HepG2 (cell line): ENCODE data around the gene ZBTB7C. TPM values are rescaled to one million over a fixed set of nuclear protein-coding genes. Genes with fewer than 3 reads are reported as not detected.
A peak's percentile ranks its signal among the peaks of the same experiment; 100 is the strongest.

Source experiments
- CBFB ChIP-seq: sonication (generic); formaldehyde crosslinking; IDR thresholded peaks from 2 replicates; pipeline ENCODE4 v1.4.0; 2020; ENCODE audit warnings: missing genetic modification reagents
- CEBPZ ChIP-seq: IDR thresholded peaks from 2 replicates; pipeline ENCODE4 v1.6.1; 2012; ENCODE audit warnings: low read length, improper control_type of control experiment
- FOXK2 ChIP-seq: fragments of 450-650 bp; IDR thresholded peaks from 2 replicates; pipeline ENCODE4 v1.6.1; 2016
- HDAC1 ChIP-seq: sonication (generic); formaldehyde crosslinking; IDR thresholded peaks from 2 replicates; pipeline ENCODE4 v1.5.1; 2020; ENCODE audit warnings: mild to moderate bottlenecking, missing genetic modification reagents
- KDM2A ChIP-seq: sonication (generic); formaldehyde crosslinking; IDR thresholded peaks from 2 replicates; pipeline ENCODE4 v1.4.0; 2020; ENCODE audit warnings: low read depth, missing genetic modification reagents, borderline replicate concordance
- KLF16 ChIP-seq, 2 experiments: sonication (generic) in 1 of 2; formaldehyde crosslinking in 1 of 2; IDR thresholded peaks; 2 replicates each; pipeline versions ENCODE4 v1.6.1 to v1.8.0; 2016 to 2023; ENCODE audit warnings: missing genetic modification reagents in 2 of 2, missing compliant biosample characterization in 1 of 2
- KMT2A ChIP-seq: sonication (generic); formaldehyde crosslinking; IDR thresholded peaks from 2 replicates; pipeline ENCODE4 v1.4.0; 2020; ENCODE audit warnings: missing genetic modification reagents
- MIER2 ChIP-seq: IDR thresholded peaks from 2 replicates; pipeline ENCODE4 v1.6.1; 2016; ENCODE audit warnings: missing biosample characterization, missing genetic modification reagents
- TBX3 ChIP-seq: fragments of 450-650 bp; IDR thresholded peaks from 2 replicates; pipeline ENCODE4 v1.6.1; 2017; ENCODE audit warnings: antibody characterized with exemption, mild to moderate bottlenecking, inconsistent platforms, borderline replicate concordance
- TCF12 ChIP-seq, 2 experiments: fragments of 450-650 bp in 1 of 2; sonication (generic) in 1 of 2; formaldehyde crosslinking in 1 of 2; IDR thresholded peaks; 2 replicates each; pipeline versions ENCODE4 v1.6.1 to v1.8.0; 2017 to 2022; ENCODE audit warnings: antibody characterized with exemption in 1 of 2, mild to moderate bottlenecking in 1 of 2, missing genetic modification reagents in 1 of 2, moderate library complexity in 1 of 2
- TEAD3 ChIP-seq: optimal IDR thresholded peaks from 2 replicates; pipeline ENCODE3; 2016; ENCODE audit warnings: borderline replicate concordance
- TP53 ChIP-seq: sonication (generic); formaldehyde crosslinking; conservative IDR thresholded peaks from 2 replicates; pipeline ENCODE4 v1.4.0; 2020; ENCODE audit warnings: missing genetic modification reagents
- ZBTB1 ChIP-seq: sonication (generic); formaldehyde crosslinking; IDR thresholded peaks from 2 replicates; pipeline ENCODE4 v1.4.0; 2020; ENCODE audit warnings: missing genetic modification reagents, borderline replicate concordance
- ZNF263 ChIP-seq: sonication (generic); formaldehyde crosslinking; IDR thresholded peaks from 2 replicates; pipeline ENCODE4 v1.4.0; 2020; ENCODE audit warnings: missing genetic modification reagents
- ZNF317 ChIP-seq: sonication (generic); formaldehyde crosslinking; IDR thresholded peaks from 2 replicates; pipeline ENCODE4 v1.5.0; 2020; ENCODE audit warnings: mild to moderate bottlenecking, missing genetic modification reagents
- ZNF33A ChIP-seq: sonication (generic); formaldehyde crosslinking; IDR thresholded peaks from 2 replicates; pipeline ENCODE4 v1.5.1; 2020; ENCODE audit warnings: missing genetic modification reagents, mild to moderate bottlenecking, moderate library complexity, borderline replicate concordance
- polyA plus RNA-seq, 8 experiments: library from polyadenylated mRNA; depleted of rRNA in 3 of 8; stranded (reverse) in 7 of 8; unstranded in 1 of 8; fragments of >200 nt; fragmentation: Illumina TruSeq in 4 of 8; extraction: Trizol in 4 of 8; gene quantifications; 2 replicates each; pipeline versions ENCODE4 v1.2.1 to v1.2.3, GENCODE V29; 2011 to 2016; ENCODE audit warnings: low read depth in 4 of 8, missing spikeins in 1 of 8, mixed read lengths in 1 of 8; ENCODE audit not compliant: insufficient read depth in 1 of 8
- total RNA-seq, 5 experiments: library from RNA; depleted of rRNA; stranded (reverse); fragments of >200 nt; fragmentation: Illumina TruSeq; extraction: Trizol; gene quantifications; 2 replicates each; pipeline ENCODE4 v1.2.3, GENCODE V29; 2016; ENCODE audit warnings: low read depth in 1 of 5
- TF ChIP-seq, protein P1 (sequence below): sonication (generic); formaldehyde crosslinking; IDR thresholded peaks from 2 replicates; pipeline ENCODE4 v1.5.1; 2020; ENCODE audit warnings: missing genetic modification reagents, mild to moderate bottlenecking, borderline replicate concordance
- TF ChIP-seq, protein P2 (sequence below): IDR thresholded peaks from 2 replicates; pipeline ENCODE4 v1.6.1; 2016; ENCODE audit warnings: control low read depth
- TF ChIP-seq, protein P3 (sequence below): sonication (generic); formaldehyde crosslinking; IDR thresholded peaks from 2 replicates; pipeline ENCODE4 v1.8.0; 2022; ENCODE audit warnings: mild to moderate bottlenecking, missing genetic modification reagents, moderate library complexity

Gene ZBTB7C
- total and polyA plus RNA-seq, 2 of the 13 experiments (the other 11 are each of a cell fraction or from before 2014, with no cell fraction given), result 0.01 to 0.04 TPM

- TF ChIP-seq, protein P1, sequence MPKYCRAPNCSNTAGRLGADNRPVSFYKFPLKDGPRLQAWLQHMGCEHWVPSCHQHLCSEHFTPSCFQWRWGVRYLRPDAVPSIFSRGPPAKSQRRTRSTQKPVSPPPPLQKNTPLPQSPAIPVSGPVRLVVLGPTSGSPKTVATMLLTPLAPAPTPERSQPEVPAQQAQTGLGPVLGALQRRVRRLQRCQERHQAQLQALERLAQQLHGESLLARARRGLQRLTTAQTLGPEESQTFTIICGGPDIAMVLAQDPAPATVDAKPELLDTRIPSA (CRISPR knock-in tag), result no peak
- no peak for TF ChIP-seq CBFB (CRISPR knock-in tag)
- no peak for TF ChIP-seq TBX3
- TF ChIP-seq FOXK2, result no peak
- TF ChIP-seq CEBPZ, result no peak
- no peak for TF ChIP-seq HDAC1 (CRISPR knock-in tag)
- TF ChIP-seq TCF12 (IDR thresholded peaks at IDR 0.05), result no peak
- TF ChIP-seq TCF12 (CRISPR knock-in tag; IDR thresholded peaks at IDR 0.05), result peak; percentile 30; the same call in 1 of the 2 replicates
- TF ChIP-seq, protein P2, sequence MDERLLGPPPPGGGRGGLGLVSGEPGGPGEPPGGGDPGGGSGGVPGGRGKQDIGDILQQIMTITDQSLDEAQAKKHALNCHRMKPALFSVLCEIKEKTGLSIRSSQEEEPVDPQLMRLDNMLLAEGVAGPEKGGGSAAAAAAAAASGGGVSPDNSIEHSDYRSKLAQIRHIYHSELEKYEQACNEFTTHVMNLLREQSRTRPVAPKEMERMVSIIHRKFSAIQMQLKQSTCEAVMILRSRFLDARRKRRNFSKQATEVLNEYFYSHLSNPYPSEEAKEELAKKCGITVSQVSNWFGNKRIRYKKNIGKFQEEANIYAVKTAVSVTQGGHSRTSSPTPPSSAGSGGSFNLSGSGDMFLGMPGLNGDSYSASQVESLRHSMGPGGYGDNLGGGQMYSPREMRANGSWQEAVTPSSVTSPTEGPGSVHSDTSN (CRISPR knock-in tag), result no peak
- TF ChIP-seq TEAD3 (CRISPR knock-in tag), result no peak
- no peak for TF ChIP-seq ZNF317
- TF ChIP-seq KMT2A, result no peak
- 0 out of 2 replicates have a peak, but pooled peaks have one; percentile 29 for TF ChIP-seq ZNF263
- no peak for TF ChIP-seq MIER2 (CRISPR knock-in tag)
- TF ChIP-seq ZBTB1 (CRISPR knock-in tag), result no peak
- no peak for TF ChIP-seq TP53 (CRISPR knock-in tag)
- no peak for TF ChIP-seq ZNF33A (CRISPR knock-in tag)
- TF ChIP-seq, protein P3, sequence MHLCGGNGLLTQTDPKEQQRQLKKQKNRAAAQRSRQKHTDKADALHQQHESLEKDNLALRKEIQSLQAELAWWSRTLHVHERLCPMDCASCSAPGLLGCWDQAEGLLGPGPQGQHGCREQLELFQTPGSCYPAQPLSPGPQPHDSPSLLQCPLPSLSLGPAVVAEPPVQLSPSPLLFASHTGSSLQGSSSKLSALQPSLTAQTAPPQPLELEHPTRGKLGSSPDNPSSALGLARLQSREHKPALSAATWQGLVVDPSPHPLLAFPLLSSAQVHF (CRISPR knock-in tag), result no peak
- peak in 1 of 2 experiments; percentile 43; a peak in 1 of 4 replicates for TF ChIP-seq KLF16 (CRISPR knock-in tag; IDR thresholded peaks at IDR 0.05)
- TF ChIP-seq KDM2A (CRISPR knock-in tag), result 0 out of 2 replicates have a peak, but pooled peaks have one; percentile 21
Measured at GRCh38 chr18:48410095-48410920, 1.1 kb upstream of the ZBTB7C start (continued).
